RKO (cell line): Measurements from ENCODE around the gene COL9A3.
"Not testable (repeated sequence)": the region's sequence is repeated elsewhere in the genome, so short reads cannot be mapped to it uniquely, and the experiment has no call there.

Experiments
- DNase-seq: peaks from one replicate; pipeline ENCODE4 v3.0.0-alpha.2; 2016; ENCODE audit warnings: low spot score

COL9A3 gene

GRCh38 chr20:62835931-62836861 is 19.3 kb downstream of the COL9A3 start:
- peak; percentile 98 for DNase-seq

DNA sequence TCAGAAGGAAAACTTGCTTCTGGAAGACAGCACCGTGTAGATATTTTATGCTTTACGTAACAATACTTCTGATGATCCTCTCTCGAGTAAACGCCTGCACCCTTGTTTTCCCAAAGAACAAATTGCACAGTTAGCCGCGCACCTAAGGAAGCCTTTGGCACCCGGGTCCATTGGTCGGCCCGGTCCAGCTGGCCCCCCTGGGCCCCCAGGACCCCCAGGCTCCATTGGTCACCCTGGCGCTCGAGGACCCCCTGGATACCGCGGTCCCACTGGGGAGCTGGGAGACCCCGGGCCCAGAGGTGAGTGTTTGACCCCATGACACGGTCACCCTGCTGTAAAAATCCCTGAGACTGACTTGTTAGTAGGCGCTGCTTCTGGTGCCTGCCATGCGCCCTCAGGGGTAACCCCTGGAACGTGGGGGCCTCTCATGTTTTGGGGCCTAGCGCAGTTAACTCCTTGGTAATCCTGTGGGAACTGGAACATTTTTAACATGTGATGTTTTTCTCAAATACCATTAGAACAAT is 20.2 kb downstream of the COL9A3 start:
- DNase-seq, result peak; percentile 47

GRCh38 chr20:62837790-62838127 is 20.9 kb downstream of the COL9A3 start:
- DNase-seq, result no peak

- DNase-seq, result no peak
Observed at GRCh38 chr20:62838128-62838891, 21.5 kb downstream of the COL9A3 start.

DNA sequence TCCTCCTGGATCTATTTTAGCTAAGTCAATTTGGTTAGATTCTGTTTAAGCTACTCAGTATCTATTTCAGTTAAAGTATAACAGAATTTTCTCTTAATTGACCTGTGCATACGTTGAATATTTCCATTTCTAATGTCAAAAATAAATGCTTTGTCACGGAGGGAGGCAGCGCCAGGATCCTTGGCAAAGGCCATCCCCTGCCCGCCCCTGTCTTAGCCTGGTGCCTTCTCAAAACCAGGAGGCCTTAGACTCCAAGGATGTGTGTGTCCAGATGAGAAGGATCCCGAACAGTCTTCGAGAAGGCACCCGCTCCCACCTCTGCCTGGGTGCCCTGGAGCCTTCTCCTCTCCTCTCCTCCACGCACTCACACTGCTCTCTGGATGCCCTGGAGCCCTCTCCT is 22.4 kb downstream of the COL9A3 start:
- DNase-seq, result no peak

DNA sequence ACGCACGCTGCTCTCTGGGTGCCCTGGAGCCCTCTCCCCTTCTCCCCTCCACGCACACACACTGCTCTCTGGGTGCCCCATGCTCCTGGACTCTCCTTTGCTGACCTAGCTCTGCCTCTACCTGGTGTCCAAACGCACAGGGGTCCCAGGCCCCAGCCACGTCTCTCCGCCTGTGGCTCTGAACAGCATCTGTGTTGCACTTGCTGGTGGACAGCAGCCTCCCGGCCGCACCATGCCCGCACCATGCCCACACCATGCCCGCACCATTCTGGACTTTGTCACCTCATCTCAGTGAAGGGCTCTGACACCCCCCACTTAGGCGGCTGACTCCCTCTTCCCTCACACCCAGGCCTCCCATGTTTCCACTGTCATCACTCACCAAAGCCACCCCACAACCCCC is 23.0 kb downstream of the COL9A3 start:
- DNase-seq, result no peak

GRCh38 chr20:62840244-62841197 is 23.7 kb downstream of the COL9A3 start:
- DNase-seq, result no peak

GRCh38 chr20:62841705-62842212 is 24.9 kb downstream of the COL9A3 start:
- no peak for DNase-seq

GRCh38 chr20:62843656-62844055 is 26.8 kb downstream of the COL9A3 start:
- DNase-seq, result peak; percentile 71

- no peak for DNase-seq
Observed at GRCh38 chr20:62844182-62844581, 27.3 kb downstream of the COL9A3 start.

GRCh38 chr20:62845416-62846160 is 28.7 kb downstream of the COL9A3 start:
- no peak for DNase-seq

DNA sequence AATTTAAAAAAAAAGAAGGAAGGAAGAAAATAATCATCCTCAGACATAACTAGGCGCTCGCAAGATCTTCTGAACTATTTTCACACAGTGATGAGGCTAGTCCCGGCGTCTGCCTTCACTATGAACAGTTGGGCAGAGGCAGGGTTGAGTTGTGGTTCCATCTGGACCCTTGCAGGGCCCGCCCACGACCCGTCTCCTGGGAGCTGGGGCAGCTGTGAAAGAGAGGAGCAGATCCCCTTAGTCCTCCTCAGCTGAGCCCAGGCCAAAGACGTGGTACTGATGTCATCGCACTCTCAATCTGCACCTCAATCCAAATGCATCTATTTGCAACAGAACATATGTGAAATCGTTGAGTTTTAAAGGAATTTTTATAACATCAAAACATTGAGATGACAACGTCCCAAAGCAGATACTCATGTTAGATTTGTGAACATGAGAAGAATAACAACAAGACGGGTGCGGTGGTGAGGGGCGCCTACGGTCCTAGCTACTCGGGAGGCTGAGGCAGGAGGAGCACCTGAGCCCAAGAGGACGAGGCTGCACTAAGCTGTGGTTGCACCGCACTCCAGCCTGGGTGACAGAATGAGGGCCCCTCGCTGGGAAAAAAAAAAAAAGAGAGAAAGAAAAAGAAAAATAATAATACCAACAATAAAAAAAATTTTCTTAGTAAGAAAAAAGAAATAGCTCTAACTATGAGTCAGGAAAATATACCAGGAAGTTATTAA is 29.5 kb downstream of the COL9A3 start:
- DNase-seq, result no peak

DNA sequence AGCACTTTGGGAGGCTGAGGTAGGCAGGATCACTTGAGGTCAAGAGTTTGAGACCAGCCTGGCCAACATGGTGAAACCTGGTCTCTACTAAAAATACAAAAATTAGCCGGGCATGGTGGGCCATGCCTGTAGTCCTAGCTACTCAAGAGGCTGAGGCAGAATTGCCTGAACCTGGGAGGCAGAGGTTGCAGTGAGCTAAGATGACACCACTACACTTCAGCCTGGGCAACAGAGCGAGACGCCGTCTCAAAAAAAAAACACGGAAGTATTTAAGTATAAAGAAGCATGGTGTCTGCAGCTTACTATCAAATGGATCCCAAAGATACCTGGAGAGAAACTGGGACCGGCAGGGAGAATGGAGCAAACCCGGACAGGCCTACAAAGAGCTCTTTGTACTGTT is 32.1 kb downstream of the COL9A3 start:
- not testable (repeated sequence) for DNase-seq

GRCh38 chr20:62849431-62849830 is 32.6 kb downstream of the COL9A3 start:
- DNase-seq, result no peak

DNA sequence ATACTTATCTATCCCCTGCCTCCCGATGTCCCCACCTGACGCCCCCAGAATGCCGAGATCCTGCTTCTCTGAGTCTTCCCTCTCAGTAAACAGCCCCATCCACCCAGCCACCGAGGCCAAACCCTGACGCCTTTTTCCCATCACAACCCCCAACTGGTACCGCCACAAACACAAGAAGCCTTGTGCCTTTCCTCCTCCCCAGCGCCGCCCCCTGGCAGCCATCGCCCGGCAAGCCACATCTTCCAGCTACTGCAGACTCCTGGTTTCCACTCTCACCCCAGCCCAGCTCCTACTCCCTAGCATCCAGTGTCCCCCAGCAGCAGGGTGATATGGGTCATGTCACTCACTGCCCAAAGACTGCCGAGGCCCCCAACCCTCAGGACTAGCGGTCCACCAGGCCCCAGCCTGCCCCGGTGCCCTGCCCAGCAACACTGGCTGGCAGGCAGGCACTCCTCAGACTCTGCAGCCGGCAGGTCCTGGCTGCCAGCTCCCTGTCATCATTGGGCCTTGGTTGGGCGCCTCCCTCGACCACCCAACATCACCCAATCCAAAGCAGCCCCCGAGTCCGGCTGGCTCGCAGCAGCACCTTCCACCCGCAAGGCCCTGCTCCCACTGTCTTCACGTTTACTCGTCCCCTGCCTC is 33.6 kb downstream of the COL9A3 start:
- no peak for DNase-seq

GRCh38 chr20:62852196-62852595 is 35.3 kb downstream of the COL9A3 start:
- no peak for DNase-seq

- peak; percentile 88 for DNase-seq
Observed at GRCh38 chr20:62852841-62853240, 36.0 kb downstream of the COL9A3 start.

DNA sequence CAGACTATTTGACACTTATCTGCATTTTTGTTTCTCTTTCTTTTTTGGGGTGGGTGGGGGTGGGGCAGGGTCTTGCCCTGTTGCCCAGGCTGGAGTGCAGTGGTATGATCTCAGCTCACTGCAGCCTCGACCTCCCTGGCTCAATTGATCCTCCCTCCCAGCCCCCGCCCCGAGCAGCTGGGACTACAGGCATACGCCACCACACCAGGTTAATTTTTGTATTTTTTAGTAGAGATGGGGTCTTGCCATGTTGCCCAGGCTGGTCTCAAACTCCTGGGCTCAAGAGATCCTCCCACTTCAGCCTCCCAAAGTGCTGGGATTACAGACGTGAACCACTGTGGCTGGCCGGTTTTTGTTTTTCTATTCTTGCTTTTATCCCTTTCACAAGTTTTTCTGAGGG is 36.5 kb downstream of the COL9A3 start:
- not testable (repeated sequence) for DNase-seq

DNA sequence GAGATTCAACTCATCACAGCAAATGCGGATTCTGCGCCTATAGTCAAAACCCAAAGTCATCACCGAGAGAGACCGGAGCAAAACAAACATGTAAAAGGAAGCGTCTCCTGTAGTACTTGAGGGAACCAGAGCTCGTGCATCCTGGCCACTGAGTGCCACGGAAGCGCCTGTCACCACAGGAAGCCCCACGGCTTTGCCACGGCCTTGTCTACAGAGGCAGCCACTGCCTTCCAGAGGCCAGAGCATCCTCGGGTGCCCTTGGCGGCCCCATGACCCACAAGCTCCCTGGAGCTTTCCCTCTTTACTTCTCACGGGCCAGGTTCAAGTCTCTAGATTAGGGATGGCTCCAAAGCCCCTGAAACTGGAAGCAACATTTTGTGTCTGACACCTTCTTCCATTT is 37.3 kb downstream of the COL9A3 start:
- DNase-seq, result no peak

DNA sequence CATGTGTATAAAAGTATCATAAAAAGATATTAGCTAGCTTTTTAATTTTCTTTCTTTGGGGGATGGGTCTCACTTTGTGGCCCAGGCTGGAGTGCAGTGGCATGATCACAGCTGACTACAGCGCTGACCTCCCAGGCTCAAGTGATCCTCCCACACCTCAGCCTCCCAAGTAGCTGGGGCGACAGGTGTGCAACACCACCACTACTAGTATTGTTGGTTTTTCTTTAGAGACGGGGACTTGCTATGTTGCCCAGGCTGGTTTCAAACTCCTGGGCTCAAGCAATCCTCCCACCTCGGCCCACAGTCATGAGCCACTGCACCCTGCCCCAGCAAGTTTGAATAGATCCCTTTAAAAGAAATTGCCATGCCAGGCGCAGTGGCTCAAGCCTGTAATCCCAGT is 38.3 kb downstream of the COL9A3 start:
- no peak for DNase-seq
